Astrocyte of the spinal cord (primary cell): ENCODE measurements around the gene PPME1.
"Not testable (repeated sequence)": the region's sequence is repeated elsewhere in the genome, so short reads cannot be mapped to it uniquely, and the experiment has no call there.

Experiments
- DNase-seq: peaks from one replicate; pipeline ENCODE4 v3.0.0; 2011; ENCODE audit warnings: low read depth, low spot score
- H3K4me3 ChIP-seq: 2 replicates; pipeline ENCODE4 v1.5.1; 2011; ENCODE audit warnings: low read depth, mild to moderate bottlenecking, low read length, moderate library complexity
- in situ Hi-C: cut with HindIII; loops from 2 replicates; pipeline ENCODE4 v1.10.0; 2017; ENCODE audit warnings: low sequenced_read_pairs
- TF ChIP-seq, protein P1 (sequence below): IDR thresholded peaks from 2 replicates; pipeline ENCODE4 v1.5.1; 2012; ENCODE audit warnings: low read depth, mild to moderate bottlenecking, low read length, inconsistent platforms

PPME1 gene

DNA sequence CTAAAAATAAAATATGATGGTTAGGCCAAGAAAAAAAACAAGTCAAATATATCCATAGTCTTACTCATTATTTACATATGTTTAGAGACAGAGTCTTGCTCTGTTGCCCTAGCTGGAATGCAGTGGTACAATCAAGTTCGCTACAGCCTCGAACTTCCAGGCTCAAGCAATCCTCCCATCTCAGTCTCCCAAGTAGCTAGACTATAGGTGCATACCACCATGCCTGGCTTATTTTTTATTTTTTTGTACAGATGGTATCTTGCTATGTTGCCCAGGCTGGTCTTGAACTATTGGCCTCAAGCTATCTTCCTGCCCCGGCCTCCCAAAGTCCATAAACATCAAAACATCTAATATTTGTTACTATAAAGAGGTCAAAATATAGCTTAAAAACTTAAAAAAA, 36.4 kb upstream of the PPME1 start:
- DNase-seq, result no peak
- TF ChIP-seq, protein P1, sequence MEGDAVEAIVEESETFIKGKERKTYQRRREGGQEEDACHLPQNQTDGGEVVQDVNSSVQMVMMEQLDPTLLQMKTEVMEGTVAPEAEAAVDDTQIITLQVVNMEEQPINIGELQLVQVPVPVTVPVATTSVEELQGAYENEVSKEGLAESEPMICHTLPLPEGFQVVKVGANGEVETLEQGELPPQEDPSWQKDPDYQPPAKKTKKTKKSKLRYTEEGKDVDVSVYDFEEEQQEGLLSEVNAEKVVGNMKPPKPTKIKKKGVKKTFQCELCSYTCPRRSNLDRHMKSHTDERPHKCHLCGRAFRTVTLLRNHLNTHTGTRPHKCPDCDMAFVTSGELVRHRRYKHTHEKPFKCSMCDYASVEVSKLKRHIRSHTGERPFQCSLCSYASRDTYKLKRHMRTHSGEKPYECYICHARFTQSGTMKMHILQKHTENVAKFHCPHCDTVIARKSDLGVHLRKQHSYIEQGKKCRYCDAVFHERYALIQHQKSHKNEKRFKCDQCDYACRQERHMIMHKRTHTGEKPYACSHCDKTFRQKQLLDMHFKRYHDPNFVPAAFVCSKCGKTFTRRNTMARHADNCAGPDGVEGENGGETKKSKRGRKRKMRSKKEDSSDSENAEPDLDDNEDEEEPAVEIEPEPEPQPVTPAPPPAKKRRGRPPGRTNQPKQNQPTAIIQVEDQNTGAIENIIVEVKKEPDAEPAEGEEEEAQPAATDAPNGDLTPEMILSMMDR, result no peak
- no peak overlapping the region for H3K4me3 ChIP-seq
- in situ Hi-C loops, result no loop called here

GRCh38 chr11:74135127-74135840, 35.8 kb upstream of the PPME1 start:
- in situ Hi-C loops, result no loop called here
- H3K4me3 ChIP-seq, result no peak overlapping the region
- DNase-seq, result peak; percentile 37
- TF ChIP-seq, protein P1, result no peak

GRCh38 chr11:74138021-74138420, 33.1 kb upstream of the PPME1 start:
- H3K4me3 ChIP-seq, result no peak overlapping the region
- in situ Hi-C loops, result no loop called here
- TF ChIP-seq, protein P1, result no peak
- peak; percentile 69 for DNase-seq

DNA sequence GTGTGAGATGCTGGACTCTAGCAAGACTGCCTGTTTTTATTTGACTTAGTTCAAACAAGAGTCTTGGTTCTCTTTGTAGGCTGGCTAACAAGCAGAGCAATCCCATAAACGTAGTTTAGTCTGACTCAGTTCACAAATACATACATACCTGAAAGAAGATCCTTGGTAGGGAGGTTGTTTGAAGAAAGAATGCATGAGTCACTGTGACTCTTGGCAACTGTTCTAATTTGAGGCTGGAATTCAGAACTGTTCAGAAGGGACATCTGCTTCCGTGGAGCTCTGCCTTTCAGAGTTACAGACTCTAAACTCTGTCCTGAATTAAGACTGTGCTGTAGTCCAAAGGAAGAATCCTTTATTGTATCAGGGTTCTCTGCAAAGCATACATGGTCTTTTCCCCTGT, 32.5 kb upstream of the PPME1 start:
- H3K4me3 ChIP-seq, result no peak overlapping the region
- in situ Hi-C loops, result no loop called here
- DNase-seq, result peak; percentile 98
- TF ChIP-seq, protein P1, result no peak

DNA sequence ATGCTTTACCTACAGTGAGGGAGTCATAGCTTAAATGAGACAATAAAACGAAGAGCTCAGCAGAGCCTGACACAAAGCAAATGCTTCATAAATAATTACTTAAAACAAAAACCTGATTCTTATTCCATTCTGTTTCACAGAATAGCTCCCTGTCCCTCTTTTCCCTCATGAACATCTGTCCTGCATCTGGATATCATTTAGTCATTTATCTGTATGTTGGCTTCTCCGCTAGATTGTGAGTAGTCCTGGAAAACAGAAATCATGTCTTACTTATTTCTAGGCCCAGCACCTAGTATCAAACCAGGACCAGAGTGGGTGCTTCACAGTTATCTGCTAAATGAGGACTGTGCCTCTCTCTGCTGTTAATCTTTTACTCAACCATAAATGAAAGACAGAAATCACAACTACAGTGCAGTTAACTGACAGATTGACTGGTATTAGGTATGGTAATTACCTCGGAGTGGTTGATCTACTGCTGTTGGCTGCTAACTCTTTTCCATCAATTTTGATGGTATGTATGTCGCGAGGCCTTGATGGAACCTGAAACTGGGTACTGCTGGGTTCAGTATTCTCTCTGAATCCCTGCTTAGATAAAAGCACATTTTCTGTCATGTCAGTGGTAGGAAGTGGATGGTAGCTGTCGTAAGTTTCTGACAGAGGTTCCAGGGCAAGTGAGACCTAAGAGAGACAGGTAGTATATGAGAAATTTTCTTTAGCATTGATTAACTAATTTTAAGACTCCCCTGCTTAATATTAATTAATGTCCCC, 31.8 kb upstream of the PPME1 start:
- in situ Hi-C loops, result no loop called here
- peak; percentile 29 for DNase-seq
- TF ChIP-seq, protein P1, result no peak
- no peak overlapping the region for H3K4me3 ChIP-seq

GRCh38 chr11:74139919-74140431, 31.1 kb upstream of the PPME1 start:
- in situ Hi-C loops, H3K4me3 ChIP-seq, DNase-seq: not testable (repeated sequence)

DNA sequence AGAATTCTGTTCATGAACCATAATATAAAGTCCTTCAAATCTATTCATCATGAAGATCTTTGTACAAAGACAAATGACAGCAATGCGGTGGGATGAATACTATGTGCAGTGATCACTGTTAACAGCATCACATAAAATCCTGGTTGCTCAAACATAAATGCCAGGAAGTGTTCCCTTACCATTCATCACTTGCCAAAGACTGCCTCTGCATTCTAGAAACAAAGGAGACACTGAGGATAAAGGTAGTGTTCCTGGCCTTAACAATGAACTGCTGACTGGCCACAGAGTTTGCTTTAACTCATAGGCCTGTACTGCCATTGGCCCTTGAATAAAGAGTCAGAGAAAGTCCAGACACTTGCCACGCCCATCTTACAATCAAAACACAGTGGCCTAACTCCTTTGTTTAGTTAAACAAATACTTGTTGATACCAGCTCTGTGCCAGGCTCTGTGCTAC, 29.8 kb upstream of the PPME1 start:
- in situ Hi-C loops, result no loop called here
- TF ChIP-seq, protein P1, result no peak
- DNase-seq, result peak; percentile 32
- no peak overlapping the region for H3K4me3 ChIP-seq
